GM18870 (cell line): ENCODE measurements around the gene IRF9.
A peak's percentile ranks its signal among the peaks of the same experiment; 100 is the strongest.
"Not testable (repeated sequence)": the region's sequence is repeated elsewhere in the genome, so short reads cannot be mapped to it uniquely, and the experiment has no call there.

Experiments
- ATAC-seq: cut with Tn5 transposase; IDR thresholded peaks from one replicate; pipeline ENCODE4 v1.9.1; 2021; ENCODE audit warnings: moderate library complexity; ENCODE audit not compliant: unreplicated experiment

IRF9 gene

GRCh38 chr14:24188251-24189058 lies 27.4 kb downstream of the IRF9 start, which contains the start of gene IPO4:
Gene IPO4 (minus strand): TSS chr14:24188816. CDS start chr14:24188787, 29 bp downstream.
- peak; percentile 85 for ATAC-seq

- ATAC-seq = no peak
Measured at GRCh38 chr14:24189059-24189375, 28.0 kb downstream of the IRF9 start.

- no peak for ATAC-seq
Measured at GRCh38 chr14:24189460-24189859, 28.4 kb downstream of the IRF9 start.

- no peak for ATAC-seq
Measured at GRCh38 chr14:24190416-24190815, 29.4 kb downstream of the IRF9 start.

GRCh38 chr14:24192933-24193332 lies 31.9 kb downstream of the IRF9 start:
- ATAC-seq = no peak

- ATAC-seq = no peak
Measured at GRCh38 chr14:24194186-24194872, 33.3 kb downstream of the IRF9 start.

- ATAC-seq = no peak
Measured at GRCh38 chr14:24194873-24195185, 33.8 kb downstream of the IRF9 start.

GRCh38 chr14:24195186-24196070 lies 34.4 kb downstream of the IRF9 start, which contains the start of gene TM9SF1:
Gene TM9SF1 (minus strand): TSS chr14:24195441. CDS start chr14:24195019, 422 bp downstream.
- ATAC-seq = peak; percentile 74

- ATAC-seq = peak; percentile 22
Measured at GRCh38 chr14:24196071-24197055, 35.3 kb downstream of the IRF9 start.

GRCh38 chr14:24197056-24197450 lies 36.0 kb downstream of the IRF9 start:
- no peak for ATAC-seq

- ATAC-seq = no peak
Measured at GRCh38 chr14:24198814-24199524, 37.9 kb downstream of the IRF9 start.

GRCh38 chr14:24202538-24202937 lies 41.5 kb downstream of the IRF9 start:
- not testable (repeated sequence) for ATAC-seq

- ATAC-seq = not testable (repeated sequence)
Measured at GRCh38 chr14:24203249-24203886, 42.3 kb downstream of the IRF9 start.

GRCh38 chr14:24204163-24205146 lies 43.4 kb downstream of the IRF9 start:
- ATAC-seq = no peak

GRCh38 chr14:24206260-24207103 lies 45.4 kb downstream of the IRF9 start:
- ATAC-seq = no peak

- no peak for ATAC-seq
Measured at GRCh38 chr14:24207104-24207551, 46.1 kb downstream of the IRF9 start.

GRCh38 chr14:24207625-24208024 lies 46.6 kb downstream of the IRF9 start:
- ATAC-seq = no peak
